Bronchial smooth muscle cell (primary cell): Measurements from ENCODE around the gene TCP11X2. TPM values are rescaled to one million over a fixed set of nuclear protein-coding genes. Genes with fewer than 3 reads are reported as not detected.

Experiments used
- total RNA-seq: library from RNA; depleted of rRNA; stranded (reverse); fragments of >200 nt; gene quantifications from 2 replicates; pipeline ENCODE4 v1.2.1, GENCODE V29; 2014

TCP11X2 gene
- not detected in 2 replicates for total RNA-seq

GRCh38 chrX:102471762-102472220 is at the start of gene TCP11X2:
TSS of gene TCP11X2 (minus strand) at chrX:102471812.

GRCh38 chrX:102515975-102516941 is 44.6 kb upstream of the TCP11X2 start, which contains the start of gene TMSB15A:
TSS of gene TMSB15A (minus strand) at chrX:102516739.

GRCh38 chrX:102439908-102440307 is 31.7 kb downstream of the TCP11X2 start, which contains the start of gene NXF2B:
TSS of gene NXF2B (minus strand) at chrX:102440008. CDS start at chrX:102380036, 59,972 bp downstream.

Other genes starting within 250 kb of the TCP11X2 start
- not detected in 2 replicates for gene NXF2, start 224.6 kb downstream of the TCP11X2 start, total RNA-seq
- gene NXF2B, start 31.8 kb downstream of the TCP11X2 start, total RNA-seq, result not detected in 2 replicates
- 0.43 and 2.0 TPM in 2 replicates for gene TMSB15A, start 44.9 kb upstream of the TCP11X2 start, total RNA-seq
- 18.3 and 22.0 TPM in 2 replicates for gene ARMCX5, start 127.7 kb upstream of the TCP11X2 start, total RNA-seq
- 5.2 and 5.8 TPM in 2 replicates for gene GPRASP1, start 179.7 kb upstream of the TCP11X2 start, total RNA-seq
- gene GPRASP2, start 240.6 kb upstream of the TCP11X2 start, total RNA-seq, result 22.5 and 24.5 TPM in 2 replicates
- gene GPRASP3, start 248.9 kb upstream of the TCP11X2 start, total RNA-seq, result 9.1 and 9.8 TPM in 2 replicates